GM19328 (cell line): ENCODE measurements around the gene ATP6V1A.
"Not testable (repeated sequence)": the region's sequence is repeated elsewhere in the genome, so short reads cannot be mapped to it uniquely, and the experiment has no call there.

Source experiments
- ATAC-seq: cut with Tn5 transposase; IDR thresholded peaks from one replicate; pipeline ENCODE4 v1.9.1; 2021; ENCODE audit warnings: mild to moderate bottlenecking, moderate library complexity; ENCODE audit not compliant: unreplicated experiment

The ATP6V1A gene

DNA sequence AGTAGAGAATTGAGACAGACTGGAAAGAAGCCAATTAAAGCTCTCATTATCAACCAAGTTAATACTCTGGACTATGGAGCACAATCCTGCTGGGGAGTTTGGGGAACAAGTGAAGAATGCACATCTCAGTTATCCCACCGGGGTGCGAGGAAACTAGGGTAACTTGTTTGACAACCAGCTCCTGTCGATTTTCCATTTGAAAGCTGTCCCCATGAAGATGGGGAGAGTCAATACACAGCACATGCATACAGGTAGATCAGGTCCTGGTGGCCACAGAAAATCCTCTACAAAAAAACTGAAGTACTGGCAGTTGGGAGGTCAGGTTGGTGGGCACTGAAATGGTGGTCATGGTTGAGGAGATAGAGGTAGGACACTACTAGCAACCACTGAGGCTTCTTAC, 66.0 kb downstream of the ATP6V1A start:
- no peak for ATAC-seq

DNA sequence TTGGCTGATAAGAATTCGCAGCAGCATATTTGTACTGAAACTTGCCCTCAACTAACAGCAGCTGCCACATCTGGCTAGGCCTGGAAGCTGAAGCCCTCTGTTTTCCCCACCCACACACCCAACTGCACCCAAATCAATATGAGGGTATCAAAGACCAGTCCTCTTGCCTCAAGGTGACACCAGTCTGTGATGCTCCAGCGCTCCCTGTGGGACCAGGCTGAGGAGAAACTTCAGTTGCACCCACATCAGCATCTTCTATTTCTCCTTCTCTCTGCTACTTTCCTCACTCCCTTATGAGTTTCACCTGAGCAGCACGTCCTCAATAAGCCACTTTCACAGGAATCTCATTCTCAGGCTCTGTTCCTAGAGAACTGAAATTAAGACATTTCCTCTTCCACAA, 73.0 kb downstream of the ATP6V1A start:
- ATAC-seq, result no peak

DNA sequence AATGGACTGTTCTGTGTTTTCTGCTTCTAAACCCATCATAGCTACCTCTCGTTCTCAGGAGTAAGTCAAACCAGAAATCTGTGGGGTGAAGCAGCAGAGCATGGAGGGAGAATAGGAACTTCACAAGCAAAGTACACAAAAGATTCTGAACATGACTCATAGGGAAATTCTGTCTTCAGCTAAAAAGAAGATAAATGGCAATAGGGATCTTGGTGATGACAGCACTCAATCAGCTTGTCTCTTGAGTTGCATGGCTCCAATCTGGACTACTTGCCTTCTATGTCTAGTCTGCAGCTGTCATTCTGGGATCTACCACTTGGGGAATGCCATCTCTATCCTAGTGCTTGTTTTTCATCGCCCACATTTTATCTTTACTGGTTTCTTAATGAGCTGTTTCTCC, 78.3 kb downstream of the ATP6V1A start:
- peak; percentile 60 for ATAC-seq

DNA sequence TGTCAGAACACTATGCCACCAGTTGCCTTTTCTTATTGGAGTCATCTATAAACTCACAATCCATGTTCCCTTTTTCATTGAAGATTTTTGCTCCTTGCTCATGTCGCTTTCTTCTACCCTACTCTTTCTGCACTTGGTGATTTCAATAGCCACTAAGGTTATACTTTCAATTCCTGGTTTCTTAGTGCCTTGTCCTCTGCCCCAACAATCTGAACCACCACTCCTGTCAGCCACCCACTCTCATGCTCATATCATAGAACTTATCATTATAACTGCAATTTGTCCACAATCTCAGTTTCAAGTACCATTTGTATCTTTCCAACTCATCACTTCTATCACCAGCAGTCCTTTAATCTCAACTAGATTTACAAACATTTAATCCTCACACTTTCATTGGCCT, 81.8 kb downstream of the ATP6V1A start:
- ATAC-seq, result no peak

DNA sequence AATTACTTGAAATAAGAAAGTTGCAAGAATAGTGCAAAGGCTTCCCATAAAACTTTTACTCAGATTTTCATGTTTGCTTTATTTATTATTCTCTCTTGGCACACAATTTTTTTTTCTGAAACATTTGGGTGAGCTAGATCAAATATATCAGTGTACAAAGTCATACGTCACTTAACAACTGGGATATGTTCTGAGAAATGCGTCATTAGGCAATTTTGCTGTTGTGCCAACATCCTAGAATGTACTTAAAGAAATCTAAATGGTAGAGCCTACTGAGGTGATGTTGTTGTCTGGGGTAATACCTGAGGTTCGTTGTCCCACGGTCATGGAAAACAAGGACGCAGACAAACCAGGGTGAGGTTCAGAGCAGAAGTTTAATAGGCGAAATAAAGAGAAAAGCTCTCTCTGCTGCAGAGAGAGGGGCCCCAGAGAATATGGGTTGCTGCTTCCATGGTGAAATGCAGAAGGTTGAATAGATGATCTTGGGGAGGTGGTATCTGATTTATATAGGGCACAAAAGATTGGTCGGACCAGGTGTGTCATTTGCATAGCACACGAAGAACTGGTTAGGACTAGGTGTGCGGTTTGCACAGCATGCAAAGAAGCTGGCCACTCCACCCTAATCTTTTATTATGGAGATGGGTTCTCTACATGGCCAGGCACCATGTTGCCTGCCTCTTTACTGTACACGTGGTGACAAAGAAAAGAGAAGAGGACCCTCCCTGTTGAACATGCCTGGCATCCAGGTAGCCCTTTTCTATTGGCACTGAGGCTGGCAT, 82.9 kb downstream of the ATP6V1A start:
- no peak for ATAC-seq

DNA sequence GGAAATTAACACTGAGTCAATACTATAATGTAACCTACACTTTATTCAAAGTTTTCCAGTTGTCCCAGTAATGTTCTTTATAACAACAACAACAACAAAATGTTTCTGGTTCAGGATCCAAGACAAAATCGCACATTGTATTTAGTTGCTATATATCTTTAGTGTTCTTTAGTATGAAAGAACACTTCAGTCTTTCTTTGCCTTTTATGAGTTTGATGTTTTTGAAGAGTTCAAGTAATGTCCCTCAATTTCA, 84.2 kb downstream of the ATP6V1A start:
- no peak for ATAC-seq

DNA sequence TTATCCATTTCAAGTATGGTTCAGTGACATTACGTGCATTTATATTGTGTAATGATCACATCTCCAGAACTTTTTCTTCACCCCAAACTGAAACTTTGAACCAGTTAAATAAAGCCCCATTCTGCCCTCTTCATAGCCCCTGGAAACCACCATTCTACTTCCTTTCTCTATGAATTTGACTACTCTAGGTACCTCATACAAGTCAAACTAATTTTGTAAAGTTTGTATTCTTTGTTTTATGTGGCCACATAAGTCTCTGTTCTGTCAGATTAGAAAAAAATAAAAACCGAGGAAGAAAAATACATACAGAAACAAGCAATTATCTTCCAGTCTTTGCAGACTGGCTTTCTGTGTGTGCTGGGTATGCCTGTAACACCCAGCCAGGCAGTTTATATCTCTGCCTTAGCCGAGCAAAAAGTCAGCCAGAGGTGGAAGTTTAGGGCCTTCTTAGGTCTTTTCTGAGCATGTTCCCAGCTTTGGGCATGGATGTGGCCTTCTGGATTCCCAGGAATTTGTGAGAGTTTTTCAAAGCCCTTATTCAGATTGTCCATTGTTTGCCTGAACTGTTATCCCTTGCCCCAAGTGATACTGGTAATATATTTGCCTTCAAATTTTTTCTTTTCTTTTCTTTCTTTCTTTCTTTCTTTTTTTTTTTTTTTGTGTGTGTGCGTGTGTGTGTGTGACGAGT, 85.8 kb downstream of the ATP6V1A start:
- peak; percentile 38 for ATAC-seq

DNA sequence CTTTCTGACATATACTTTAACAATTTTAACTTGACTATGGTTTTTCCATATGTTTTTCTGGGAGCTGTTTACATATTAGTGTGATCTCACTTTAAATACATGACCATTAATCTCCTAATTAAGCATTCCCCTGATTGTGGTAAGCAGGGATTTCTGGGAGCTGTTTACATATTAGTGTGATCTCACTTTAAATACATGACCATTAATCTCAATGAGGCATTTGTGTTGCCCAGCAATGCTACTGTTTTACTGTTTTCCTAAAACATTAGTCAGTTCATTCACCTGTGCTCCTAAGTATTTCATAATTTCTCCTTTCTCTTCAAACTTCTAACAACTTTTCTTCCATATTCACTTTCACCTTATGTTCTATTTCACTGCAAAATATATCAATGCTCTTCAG, 88.1 kb downstream of the ATP6V1A start:
- no peak for ATAC-seq

DNA sequence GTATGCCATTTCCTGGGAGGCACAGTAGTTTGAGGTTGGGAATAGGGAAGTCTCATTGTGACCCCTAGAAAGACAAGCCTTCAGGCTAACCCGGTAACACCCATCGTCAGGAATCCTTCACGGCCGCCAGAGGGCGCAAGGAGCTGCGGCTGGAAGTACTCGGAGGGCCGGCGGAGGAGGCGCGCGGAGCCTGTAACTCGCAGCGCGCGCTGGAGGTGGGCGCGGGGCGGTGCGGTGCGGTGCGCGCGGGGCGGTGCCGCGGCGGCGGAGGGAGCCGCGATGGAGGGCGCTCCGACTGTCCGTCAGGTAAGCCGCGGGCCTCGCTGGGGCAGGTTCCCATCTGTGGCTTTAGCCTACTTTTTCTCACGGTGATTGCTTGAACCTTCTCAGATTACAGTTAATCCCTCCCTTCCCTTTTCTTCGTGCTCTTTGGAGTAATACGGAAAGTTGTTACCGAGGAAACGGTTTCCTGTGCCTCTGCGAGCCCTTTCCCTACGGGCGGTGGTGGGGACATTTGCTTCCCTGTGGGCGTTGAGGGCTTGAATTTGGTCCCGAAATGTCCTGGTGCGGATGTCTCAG, 91.9 kb downstream of the ATP6V1A start, which contains the start of gene GRAMD1C:
Gene GRAMD1C (plus strand): TSS at position 158 of the 579 bp plus-strand sequence. CDS start 122 bp downstream, at position 280.
- ATAC-seq, result peak; percentile 90

DNA sequence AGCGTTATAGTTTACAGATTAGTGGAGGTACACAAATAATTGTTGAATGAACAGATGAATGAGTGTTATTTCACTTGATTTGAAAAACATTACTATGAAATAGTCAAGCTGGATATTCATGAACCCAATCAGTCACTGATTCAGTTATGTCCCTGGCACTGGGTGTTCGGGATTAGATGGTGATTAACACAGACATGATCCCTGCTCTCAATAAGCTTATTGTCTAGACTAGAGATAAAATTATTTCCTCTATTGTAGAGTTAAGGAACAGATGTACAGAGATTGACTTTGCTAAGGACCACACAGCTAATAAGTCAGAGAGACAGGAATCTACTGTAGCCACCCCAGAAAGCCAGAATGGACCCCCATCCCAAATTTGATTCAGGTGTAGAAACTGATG, 92.7 kb downstream of the ATP6V1A start:
- ATAC-seq, result no peak

DNA sequence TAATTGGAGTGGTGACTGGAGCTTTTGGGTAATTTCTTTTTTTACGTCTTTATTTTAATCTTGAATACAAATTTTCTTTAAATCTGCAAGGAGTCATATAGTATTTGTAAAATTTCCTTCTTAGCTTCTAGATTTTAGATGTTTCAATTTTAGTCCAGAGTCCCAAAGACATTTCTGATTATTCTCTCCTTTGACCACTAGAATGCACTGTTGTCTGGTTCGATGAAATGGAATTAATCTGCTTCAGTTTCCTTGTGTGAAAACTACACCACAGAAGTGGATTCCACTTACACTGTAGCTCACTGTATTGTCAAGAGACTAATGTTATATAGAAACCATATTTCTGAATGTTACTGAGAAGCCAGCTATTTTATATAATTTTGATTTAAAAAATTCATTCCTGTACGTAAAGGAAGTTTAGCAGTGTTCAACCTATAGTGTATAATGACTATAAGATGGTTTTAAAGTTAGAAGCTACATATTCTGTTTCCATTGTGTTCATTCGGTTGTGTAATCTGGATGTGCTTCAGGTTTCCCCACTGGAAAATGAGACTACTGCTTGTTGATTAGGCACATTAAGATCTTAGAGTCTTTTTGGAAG, 97.9 kb downstream of the ATP6V1A start:
- no peak for ATAC-seq

DNA sequence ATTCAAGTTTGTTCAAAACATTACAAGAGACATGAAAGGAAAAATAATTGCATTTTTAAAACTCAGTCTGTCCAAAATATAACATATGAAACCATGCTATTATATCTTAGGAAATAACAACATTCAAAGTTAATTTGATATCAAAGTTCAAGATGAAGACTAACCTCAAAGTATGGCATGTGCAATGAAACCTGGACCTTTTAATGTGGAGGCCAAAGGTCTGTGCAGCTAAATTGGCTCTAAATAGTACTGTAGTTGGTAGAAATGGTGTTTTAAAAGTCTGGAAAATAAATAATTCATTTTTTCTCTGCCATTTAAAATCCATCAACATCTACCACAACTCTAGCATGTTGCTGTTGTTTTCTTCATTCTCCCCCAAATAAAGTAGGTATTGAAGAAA, 100.4 kb downstream of the ATP6V1A start:
- no peak for ATAC-seq

DNA sequence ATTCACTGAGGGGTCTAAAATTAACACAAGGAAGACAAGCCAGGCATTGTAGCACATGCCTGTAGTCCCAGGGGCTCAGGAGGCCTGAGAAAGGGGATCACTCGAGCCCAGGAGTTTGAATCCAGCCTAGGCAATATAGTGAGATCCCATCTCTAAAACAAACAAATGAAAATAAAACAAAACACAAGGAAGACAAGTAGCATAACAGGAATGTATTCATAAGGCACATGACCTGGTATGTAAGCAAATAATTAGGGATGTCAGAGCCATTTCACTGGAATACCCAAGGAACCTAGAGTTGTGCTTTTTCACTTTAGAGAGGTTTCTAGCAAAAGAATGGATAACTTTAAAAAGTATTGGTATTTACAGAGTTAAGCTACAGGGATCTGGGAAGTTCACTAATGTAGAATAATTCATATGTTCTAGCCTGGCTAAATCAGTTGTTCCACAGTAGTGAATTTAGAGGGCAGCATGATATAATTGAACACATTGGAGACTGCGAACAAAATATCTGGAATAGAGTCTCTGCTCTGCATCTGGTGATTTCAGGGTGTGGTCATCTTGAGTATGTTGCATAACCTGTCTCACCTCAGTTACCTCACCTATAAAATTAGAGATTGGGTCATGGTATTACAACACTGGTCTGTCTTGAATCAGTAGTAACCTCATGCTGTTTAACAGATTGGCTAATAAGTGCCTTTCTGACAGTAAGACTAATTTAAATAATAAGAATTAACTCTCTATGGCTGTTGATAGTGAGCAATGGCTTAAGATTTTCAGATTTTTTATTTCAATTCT, 101.0 kb downstream of the ATP6V1A start:
- no peak for ATAC-seq

DNA sequence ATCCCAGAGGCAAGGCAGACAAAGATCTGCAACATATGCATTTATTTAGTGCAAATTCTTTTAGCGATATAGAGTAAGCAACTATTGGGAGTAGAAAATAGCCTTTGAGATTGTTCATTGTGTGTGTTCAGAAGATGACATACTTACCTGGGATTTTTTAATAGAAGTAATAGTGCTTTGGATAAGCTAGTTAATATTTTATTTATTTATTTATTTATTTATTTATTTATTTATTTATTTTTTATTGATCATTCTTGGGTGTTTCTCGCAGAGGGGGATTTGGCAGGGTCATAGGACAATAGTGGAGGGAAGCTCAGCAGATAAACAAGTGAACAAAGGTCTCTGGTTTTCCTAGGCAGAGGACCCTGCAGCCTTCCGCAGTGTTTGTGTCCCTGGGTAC, 102.2 kb downstream of the ATP6V1A start:
- not testable (repeated sequence) for ATAC-seq

DNA sequence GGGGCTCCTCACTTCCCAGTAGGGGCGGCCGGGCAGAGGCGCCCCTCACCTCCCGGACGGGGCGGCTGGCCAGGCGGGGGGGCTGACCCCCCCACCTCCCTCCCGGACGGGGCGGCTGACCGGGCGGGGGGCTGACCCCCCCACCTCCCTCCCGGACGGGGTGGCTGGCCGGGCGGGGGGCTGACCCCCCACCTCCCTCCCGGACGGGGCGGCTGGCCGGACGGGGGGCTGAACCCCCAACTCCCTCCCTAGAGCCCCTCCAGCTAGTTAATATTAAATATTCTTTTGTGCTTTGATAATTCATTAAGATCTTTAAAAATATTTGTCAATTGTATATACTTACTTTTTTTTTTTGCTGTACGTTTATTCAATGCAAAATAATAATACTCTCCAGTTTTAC, 103.0 kb downstream of the ATP6V1A start:
- ATAC-seq, result not testable (repeated sequence)

DNA sequence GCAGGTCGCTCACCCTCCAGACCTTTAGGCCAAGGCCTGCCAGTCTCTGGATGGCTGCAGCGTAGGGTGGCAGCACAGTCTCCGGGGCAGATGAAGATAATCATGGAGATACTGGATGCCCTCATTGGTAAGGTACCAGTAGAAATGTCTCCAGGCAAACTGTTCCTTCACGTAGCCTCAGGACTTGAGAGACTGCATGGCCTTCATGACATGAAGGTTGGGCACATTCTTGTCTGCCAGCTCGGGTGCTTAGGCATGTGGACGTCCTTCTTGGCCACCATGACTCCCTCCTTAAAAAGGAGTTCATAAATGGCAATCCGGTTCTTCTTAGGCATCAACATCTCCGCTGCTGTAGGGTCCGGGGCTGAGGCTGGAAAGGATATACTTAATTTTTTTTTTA, 103.6 kb downstream of the ATP6V1A start:
- not testable (repeated sequence) for ATAC-seq

DNA sequence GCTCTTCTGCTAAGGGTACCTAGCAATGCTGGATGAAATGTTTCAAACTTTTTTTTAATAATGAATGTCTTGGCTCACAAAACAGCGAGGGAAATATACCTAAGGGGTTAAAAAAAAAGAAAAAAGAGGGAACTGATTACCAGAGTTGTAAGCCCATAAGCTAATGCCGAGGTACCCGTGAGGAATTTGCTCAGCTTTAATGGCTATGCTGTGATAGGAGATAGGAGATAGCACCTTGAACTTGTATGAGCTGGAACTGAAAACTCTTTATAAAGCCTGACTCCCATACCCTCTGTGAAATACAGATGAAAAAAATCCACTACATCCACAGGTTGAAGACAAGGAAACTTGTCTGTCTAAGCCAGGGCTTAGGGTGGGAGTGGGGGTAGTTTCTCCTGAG, 105.7 kb downstream of the ATP6V1A start:
- no peak for ATAC-seq
